Activated T-cell treated with anti-CD3 and anti-CD28 coated beads, Interleukin-2, amount 50 U/mL, for 24 hours (primary cell): ENCODE results near the gene RRP1B.
A peak's percentile ranks its signal among the peaks of the same experiment; 100 is the strongest.
"Not testable (repeated sequence)": the region's sequence is repeated elsewhere in the genome, so short reads cannot be mapped to it uniquely, and the experiment has no call there.

Experiments
- DNase-seq: peaks from one replicate; pipeline ENCODE4 v3.0.0-alpha.2; 2020
- H3K27ac Mint-ChIP-seq: 2 replicates; pipeline ENCODE4 v1.8.0; 2020; ENCODE audit warnings: mild to moderate bottlenecking, mixed read lengths
- H3K27me3 Mint-ChIP-seq: 2 replicates; pipeline ENCODE4 v1.8.0; 2020; ENCODE audit warnings: mixed read lengths
- H3K36me3 Mint-ChIP-seq: 2 replicates; pipeline ENCODE4 v1.8.0; 2020; ENCODE audit warnings: low read depth, mixed read lengths
- H3K4me1 Mint-ChIP-seq: 2 replicates; pipeline ENCODE4 v1.8.0; 2020; ENCODE audit warnings: low read depth, mixed read lengths
- H3K4me3 Mint-ChIP-seq: 2 replicates; pipeline ENCODE4 v1.8.0; 2020; ENCODE audit warnings: mild to moderate bottlenecking, moderate library complexity, mixed read lengths
- H3K9me3 Mint-ChIP-seq: 2 replicates; pipeline ENCODE4 v1.8.0; 2020; ENCODE audit warnings: mixed read lengths

RRP1B gene

GRCh38 chr21:43659136-43660000 lies at the start of gene RRP1B, which contains the start of gene HSF2BP:
Gene RRP1B (plus strand): TSS chr21:43659560. CDS start chr21:43659665, 105 bp downstream.
Gene HSF2BP (minus strand): TSS chr21:43659488. CDS start chr21:43658096, 1,392 bp downstream.
- Mint-ChIP-seq H3K4me3 (peak within 1 kb of the TSS; percentile 94), H3K9me3 (no peaks in the 10 kb centered on the region), H3K27me3 (no peaks in the 10 kb centered on the region), H3K4me1 (peaks cover 46% of the 10 kb centered on the region), H3K36me3 (peaks cover 47% of the 10 kb centered on the region), H3K27ac (peak within 1 kb of the TSS; percentile 96)
- peak; percentile 89 for DNase-seq

- Mint-ChIP-seq H3K4me1 (peaks cover 7% of the 10 kb centered on the region), H3K4me3 (no peak overlapping the region)
- DNase-seq, result no peak
These were observed 47.6 kb upstream of the RRP1B start for GRCh38 chr21:43611598-43612369.

GRCh38 chr21:43613755-43614638 lies 45.4 kb upstream of the RRP1B start:
- Mint-ChIP-seq H3K4me3 (no peak overlapping the region), H3K36me3 (no peaks in the 10 kb centered on the region), H3K27ac (no peak overlapping the region), H3K4me1 (peaks cover 7% of the 10 kb centered on the region), H3K9me3 (no peaks in the 10 kb centered on the region), H3K27me3 (no peaks in the 10 kb centered on the region)
- DNase-seq, result no peak

More at GRCh38 chr21:43611598-43612369, 47.6 kb upstream of the RRP1B start:
- no peaks in the 10 kb centered on the region for H3K27me3 Mint-ChIP-seq
- no peak overlapping the region for H3K27ac Mint-ChIP-seq
- no peaks in the 10 kb centered on the region for H3K36me3 Mint-ChIP-seq
- H3K9me3 Mint-ChIP-seq, result no peaks in the 10 kb centered on the region

GRCh38 chr21:43614839-43615238 lies 44.5 kb upstream of the RRP1B start:
- Mint-ChIP-seq H3K4me3 (no peak overlapping the region), H3K27me3 (no peaks in the 10 kb centered on the region), H3K27ac (no peak overlapping the region), H3K4me1 (peaks cover 7% of the 10 kb centered on the region), H3K36me3 (peaks cover 1% of the 10 kb centered on the region), H3K9me3 (peaks cover 4% of the 10 kb centered on the region)
- no peak for DNase-seq

GRCh38 chr21:43616861-43617260 lies 42.5 kb upstream of the RRP1B start:
- H3K27me3 Mint-ChIP-seq, DNase-seq, H3K36me3 Mint-ChIP-seq, H3K4me1 Mint-ChIP-seq, H3K9me3 Mint-ChIP-seq, H3K4me3 Mint-ChIP-seq, H3K27ac Mint-ChIP-seq: not testable (repeated sequence)

GRCh38 chr21:43618940-43619339 lies 40.4 kb upstream of the RRP1B start:
- DNase-seq, result no peak
- Mint-ChIP-seq H3K9me3 (peaks cover 10% of the 10 kb centered on the region), H3K36me3 (peaks cover 3% of the 10 kb centered on the region), H3K4me3 (no peak overlapping the region), H3K27me3 (no peaks in the 10 kb centered on the region), H3K27ac (no peak overlapping the region), H3K4me1 (peaks cover under 1% of the 10 kb centered on the region)

GRCh38 chr21:43619344-43619743 lies 40.0 kb upstream of the RRP1B start:
- Mint-ChIP-seq H3K27ac (no peak overlapping the region), H3K4me1 (no peaks in the 10 kb centered on the region), H3K36me3 (peaks cover 3% of the 10 kb centered on the region), H3K27me3 (no peaks in the 10 kb centered on the region), H3K9me3 (peaks cover 10% of the 10 kb centered on the region), H3K4me3 (no peak overlapping the region)
- no peak for DNase-seq

GRCh38 chr21:43619856-43620255 lies 39.5 kb upstream of the RRP1B start:
- H3K36me3 Mint-ChIP-seq, result peaks cover 3% of the 10 kb centered on the region
- no peak for DNase-seq
- peaks cover 10% of the 10 kb centered on the region for H3K9me3 Mint-ChIP-seq
- no peaks in the 10 kb centered on the region for H3K27me3 Mint-ChIP-seq
- H3K27ac Mint-ChIP-seq, result no peak overlapping the region
- H3K4me3 Mint-ChIP-seq, result no peak overlapping the region
- H3K4me1 Mint-ChIP-seq, result no peaks in the 10 kb centered on the region

GRCh38 chr21:43622796-43623195 lies 36.6 kb upstream of the RRP1B start:
- H3K4me3 Mint-ChIP-seq, result no peak overlapping the region
- no peaks in the 10 kb centered on the region for H3K27me3 Mint-ChIP-seq

GRCh38 chr21:43623588-43623987 lies 35.8 kb upstream of the RRP1B start:
- H3K27me3 Mint-ChIP-seq, result no peaks in the 10 kb centered on the region
- H3K36me3 Mint-ChIP-seq, result peaks cover 3% of the 10 kb centered on the region
- no peak overlapping the region for H3K27ac Mint-ChIP-seq
- DNase-seq, result no peak
- H3K4me3 Mint-ChIP-seq, result no peak overlapping the region
- no peaks in the 10 kb centered on the region for H3K4me1 Mint-ChIP-seq
- H3K9me3 Mint-ChIP-seq, result peaks cover 10% of the 10 kb centered on the region

More at GRCh38 chr21:43622796-43623195, 36.6 kb upstream of the RRP1B start:
- no peak for DNase-seq
- peaks cover 3% of the 10 kb centered on the region for H3K36me3 Mint-ChIP-seq
- peaks cover 10% of the 10 kb centered on the region for H3K9me3 Mint-ChIP-seq
- H3K4me1 Mint-ChIP-seq, result no peaks in the 10 kb centered on the region
- H3K27ac Mint-ChIP-seq, result no peak overlapping the region

GRCh38 chr21:43624339-43624738 lies 35.0 kb upstream of the RRP1B start:
- no peak overlapping the region for H3K27ac Mint-ChIP-seq
- DNase-seq, result no peak
- no peaks in the 10 kb centered on the region for H3K27me3 Mint-ChIP-seq
- peaks cover 3% of the 10 kb centered on the region for H3K36me3 Mint-ChIP-seq
- H3K9me3 Mint-ChIP-seq, result peaks cover 8% of the 10 kb centered on the region
- no peak overlapping the region for H3K4me3 Mint-ChIP-seq
- no peaks in the 10 kb centered on the region for H3K4me1 Mint-ChIP-seq

- no peak for DNase-seq
- Mint-ChIP-seq H3K9me3 (no peaks in the 10 kb centered on the region), H3K36me3 (no peaks in the 10 kb centered on the region), H3K4me1 (no peaks in the 10 kb centered on the region), H3K27ac (no peak overlapping the region), H3K27me3 (no peaks in the 10 kb centered on the region), H3K4me3 (no peak overlapping the region)
These were observed 33.0 kb upstream of the RRP1B start for GRCh38 chr21:43626390-43626789.

GRCh38 chr21:43627527-43627926 lies 31.8 kb upstream of the RRP1B start:
- no peaks in the 10 kb centered on the region for H3K27me3 Mint-ChIP-seq
- no peak overlapping the region for H3K4me3 Mint-ChIP-seq
- H3K4me1 Mint-ChIP-seq, result no peaks in the 10 kb centered on the region
- DNase-seq, result no peak
- H3K36me3 Mint-ChIP-seq, result no peaks in the 10 kb centered on the region
- H3K9me3 Mint-ChIP-seq, result no peaks in the 10 kb centered on the region
- no peak overlapping the region for H3K27ac Mint-ChIP-seq
